ENCODE results near the gene OMA1. TPM values are rescaled to one million over a fixed set of nuclear protein-coding genes. Genes with fewer than 3 reads are reported as not detected.

The OMA1 gene
- total and polyA plus RNA-seq, 8 donors: 20.5 to 28.3 (median 26.0) TPM

- Histone ChIP-seq H3K36me3 (no peaks in the 10 kb centered on the region), H3K9me3 (peaks cover 0 to 5% of the 10 kb centered on the region in 2 donors), H3K27ac (no peak overlapping the region), H3K27me3 (no peaks in the 10 kb centered on the region), H3K4me1 (no peaks in the 10 kb centered on the region), H3K4me3 (no peak overlapping the region)
- intact Hi-C loops (cut with DNase I): no loop called here
- no peak for ATAC-seq
- no peak for TF ChIP-seq CTCF (IDR thresholded peaks at IDR 0.05)
- no peak for DNase-seq
Observed at GRCh38 chr1:58457023-58457635, 89.4 kb downstream of the OMA1 start.

- DNase-seq (no peak), ATAC-seq (no peak)
- H3K4me3 ChIP-seq: no peak overlapping the region
- no peaks in the 10 kb centered on the region for H3K27me3 ChIP-seq
- no peaks in the 10 kb centered on the region for H3K36me3 ChIP-seq
- H3K9me3 ChIP-seq: peaks cover 0 to 5% of the 10 kb centered on the region in 2 donors
- TF ChIP-seq CTCF (IDR thresholded peaks at IDR 0.05): no peak
- H3K27ac ChIP-seq: no peak overlapping the region
- intact Hi-C loops (cut with DNase I): no loop called here
- H3K4me1 ChIP-seq: no peaks in the 10 kb centered on the region
Observed at GRCh38 chr1:58456470-58456869, 90.1 kb downstream of the OMA1 start.

- intact Hi-C loops (cut with DNase I): no loop called here
- H3K27ac ChIP-seq: no peak overlapping the region
- peaks cover 0 to 5% of the 10 kb centered on the region in 2 donors for H3K9me3 ChIP-seq
- no peak for TF ChIP-seq CTCF (IDR thresholded peaks at IDR 0.05)
- no peaks in the 10 kb centered on the region for H3K27me3 ChIP-seq
- DNase-seq (no peak), ATAC-seq (no peak)
- no peaks in the 10 kb centered on the region for H3K36me3 ChIP-seq
- H3K4me3 ChIP-seq: no peak overlapping the region
- no peaks in the 10 kb centered on the region for H3K4me1 ChIP-seq
Observed at GRCh38 chr1:58454807-58455206, 91.7 kb downstream of the OMA1 start.

- no peaks in the 10 kb centered on the region for H3K27me3 ChIP-seq
- H3K4me1 ChIP-seq: no peaks in the 10 kb centered on the region
- peaks cover 0 to 4% of the 10 kb centered on the region in 2 donors for H3K9me3 ChIP-seq
- ATAC-seq (no peak), DNase-seq (no peak)
- intact Hi-C loops (cut with DNase I): no loop called here
- no peak for TF ChIP-seq CTCF (IDR thresholded peaks at IDR 0.05)
- H3K4me3 ChIP-seq: no peak overlapping the region
- no peak overlapping the region for H3K27ac ChIP-seq
- no peaks in the 10 kb centered on the region for H3K36me3 ChIP-seq
Observed at GRCh38 chr1:58454385-58454784, 92.1 kb downstream of the OMA1 start.

- Histone ChIP-seq H3K27me3 (no peaks in the 10 kb centered on the region), H3K27ac (no peak overlapping the region), H3K36me3 (no peaks in the 10 kb centered on the region), H3K4me1 (no peaks in the 10 kb centered on the region), H3K4me3 (no peak overlapping the region), H3K9me3 (no peaks in the 10 kb centered on the region)
- intact Hi-C loops (cut with DNase I): no loop called here
- ATAC-seq (no peak), DNase-seq (no peak)
- no peak for TF ChIP-seq CTCF (IDR thresholded peaks at IDR 0.05)
Observed at GRCh38 chr1:58451560-58452191, 94.8 kb downstream of the OMA1 start.
